ENCODE results near the gene APOLD1. TPM values are rescaled to one million over a fixed set of nuclear protein-coding genes. Genes with fewer than 3 reads are reported as not detected.
"Not testable (repeated sequence)": the region's sequence is repeated elsewhere in the genome, so short reads cannot be mapped to it uniquely, and the experiment has no call there.

Gene APOLD1
- total RNA-seq, 1 donor from 2014 or later = 19.7 TPM

- DNase-seq (ENCODE audit: missing footprints) (no peak), ATAC-seq (no peak)
- intact Hi-C loops (cut with DNase I) = no loop called here
Measured at GRCh38 chr12:12821975-12822374, 36.5 kb downstream of the APOLD1 start.

DNA sequence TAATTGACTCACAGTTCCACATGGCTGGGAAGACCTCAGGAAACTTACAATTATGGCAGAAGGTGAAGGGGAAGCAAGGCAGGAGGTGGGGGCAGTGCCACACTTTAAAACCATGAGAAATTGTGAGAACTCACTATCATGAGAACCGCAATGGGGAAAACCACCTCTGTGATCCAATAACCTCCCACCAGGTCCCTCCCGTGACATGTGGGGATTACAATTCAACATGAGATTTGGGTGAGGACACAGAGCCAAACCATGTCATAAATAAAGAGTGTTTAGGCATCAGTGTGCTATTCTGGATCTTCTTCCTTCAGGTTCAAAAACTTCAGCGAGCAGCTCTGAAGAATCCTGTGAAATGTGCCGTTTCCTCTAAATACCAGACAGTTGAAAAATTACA is 37.4 kb downstream of the APOLD1 start:
- no peak for ATAC-seq
- DNase-seq (ENCODE audit: missing footprints) = no peak
- intact Hi-C loops (cut with DNase I) = no loop called here

GRCh38 chr12:12823300-12823699 is 37.8 kb downstream of the APOLD1 start:
- intact Hi-C loops (cut with DNase I) = no loop called here
- no peak for ATAC-seq
- no peak for DNase-seq (ENCODE audit: missing footprints)

GRCh38 chr12:12823811-12824210 is 38.4 kb downstream of the APOLD1 start:
- DNase-seq (ENCODE audit: missing footprints) = no peak
- no peak for ATAC-seq
- intact Hi-C loops (cut with DNase I) = no loop called here

- ATAC-seq = no peak
- no peak for DNase-seq (ENCODE audit: missing footprints)
- intact Hi-C loops (cut with DNase I) = loop anchor here (5.0 to 10.0 kb wide), 3 partner anchors 59 to 377 kb away; partner anchors contain the start of gene GPRC5A
Measured at GRCh38 chr12:12835378-12836146, 50.1 kb downstream of the APOLD1 start.

DNA sequence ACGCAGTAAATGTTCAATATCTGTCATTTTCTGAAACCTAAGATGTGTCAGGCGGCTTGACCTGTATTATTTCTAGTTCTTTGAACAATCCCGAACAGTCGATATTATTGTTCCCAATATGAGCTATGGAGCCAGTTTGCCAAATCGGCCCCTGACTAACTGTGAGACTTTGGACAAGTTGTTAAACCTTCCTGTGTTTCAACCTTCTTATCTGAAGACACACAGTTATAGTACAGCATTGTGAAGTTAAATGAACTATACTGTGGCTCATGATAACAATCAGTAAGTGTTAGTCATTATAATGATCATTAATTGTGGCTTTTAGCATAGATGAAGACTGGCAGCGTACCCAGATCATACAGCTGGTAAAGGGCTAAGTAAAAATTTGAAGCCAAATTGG is 51.1 kb downstream of the APOLD1 start:
- DNase-seq (ENCODE audit: missing footprints) = no peak
- intact Hi-C loops (cut with DNase I) = loop anchor here (5.0 to 10.0 kb wide), 3 partner anchors 58 to 376 kb away; partner anchors contain the start of gene GPRC5A
- ATAC-seq = no peak

DNA sequence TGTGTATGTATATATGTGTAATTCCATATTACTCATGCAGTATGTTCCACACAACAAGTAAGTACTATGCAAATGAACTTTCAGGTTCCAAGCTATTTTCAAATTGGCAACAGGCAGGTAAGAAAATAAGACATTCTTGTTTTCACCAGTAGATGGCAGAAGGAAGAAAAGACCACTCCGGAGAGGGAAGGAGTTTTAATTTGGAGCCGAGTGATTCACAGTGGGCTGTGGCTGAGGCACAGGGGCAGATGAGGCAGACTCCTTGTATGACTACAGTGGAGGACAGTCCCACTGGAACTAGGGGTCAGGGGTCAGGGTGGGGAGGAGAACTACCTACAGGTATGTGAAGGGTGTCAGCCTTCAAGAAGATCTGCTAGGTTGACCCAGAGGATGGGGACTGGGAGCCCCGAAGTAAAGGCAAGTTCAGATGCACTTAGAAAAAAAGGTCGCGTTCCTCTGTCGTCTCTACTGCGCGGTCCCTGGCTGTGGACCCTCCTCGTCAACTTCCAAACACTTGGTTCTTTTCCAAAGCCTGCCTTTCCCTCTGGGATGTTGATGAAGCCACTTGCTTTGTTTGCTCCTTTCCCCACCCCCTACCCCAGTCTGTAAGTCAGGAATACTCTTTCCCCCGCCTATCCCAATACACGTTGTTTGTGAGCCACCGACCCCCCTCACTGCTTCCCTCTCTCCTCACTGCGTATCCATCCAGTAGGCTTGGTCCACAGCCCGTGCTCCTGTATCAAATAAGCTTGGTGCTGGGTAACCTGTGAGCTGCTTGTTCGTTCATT is 51.8 kb downstream of the APOLD1 start:
- intact Hi-C loops (cut with DNase I) = loop anchor here (5.0 to 10.0 kb wide), 3 partner anchors 58 to 375 kb away; partner anchors contain the start of gene GPRC5A
- peak; percentile 44 for ATAC-seq
- no peak for DNase-seq (ENCODE audit: missing footprints)

GRCh38 chr12:12837813-12838153 is 52.3 kb downstream of the APOLD1 start:
- intact Hi-C loops (cut with DNase I) = loop anchor here (5.0 to 10.0 kb wide), 3 partner anchors 57 to 375 kb away; partner anchors contain the start of gene GPRC5A
- ATAC-seq (no peak), DNase-seq (ENCODE audit: missing footprints) (no peak)

GRCh38 chr12:12839003-12839395 is 53.5 kb downstream of the APOLD1 start:
- intact Hi-C loops (cut with DNase I) = loop anchor here (5.0 to 10.0 kb wide), 3 partner anchors 56 to 373 kb away; partner anchors contain the start of gene GPRC5A
- ATAC-seq (no peak), DNase-seq (ENCODE audit: missing footprints) (no peak)

GRCh38 chr12:12839439-12839838 is 54.0 kb downstream of the APOLD1 start:
- not testable (repeated sequence) for DNase-seq (ENCODE audit: missing footprints); ATAC-seq
- intact Hi-C loops (cut with DNase I) = loop anchor here (5.0 to 10.0 kb wide), 3 partner anchors 55 to 373 kb away; partner anchors contain the start of gene GPRC5A

GRCh38 chr12:12839873-12840579 is 54.6 kb downstream of the APOLD1 start:
- ATAC-seq = no peak
- DNase-seq (ENCODE audit: missing footprints) = no peak
- intact Hi-C loops (cut with DNase I) = loop anchor here (5.0 to 10.0 kb wide), 3 partner anchors 55 to 372 kb away; partner anchors contain the start of gene GPRC5A

GRCh38 chr12:12840580-12840899 is 55.1 kb downstream of the APOLD1 start:
- DNase-seq (ENCODE audit: missing footprints) (no peak), ATAC-seq (no peak)
- intact Hi-C loops (cut with DNase I) = no loop called here

Small RNA genes lying within 50 kb of the gene (microRNA-seq; reads per million reads assigned to microRNA genes)
- not detected for gene MIR613

Other genes with a start within 250 kb of the APOLD1 start
- gene DUSP16, start 222.8 kb upstream of the APOLD1 start, total RNA-seq = 11.6 TPM
- gene CREBL2, start 173.8 kb upstream of the APOLD1 start, total RNA-seq = 15.9 TPM
- gene GPR19, start 89.5 kb upstream of the APOLD1 start, total RNA-seq = not detected
- gene CDKN1B, start 68.3 kb upstream of the APOLD1 start, total RNA-seq = 38.0 TPM
- 26.5 TPM for gene DDX47, start 27.7 kb downstream of the APOLD1 start, total RNA-seq
- gene GPRC5A, start 105.9 kb downstream of the APOLD1 start, total RNA-seq = 1.7 TPM
- not detected for gene GPRC5D, start 166.5 kb downstream of the APOLD1 start, total RNA-seq
- 63.5 TPM for gene HEBP1, start 214.6 kb downstream of the APOLD1 start, total RNA-seq

Measured in Right ventricle myocardium inferior (tissue), 1 donor.